GM12878 (cell line): ENCODE data around the gene KRT222. TPM values are rescaled to one million over a fixed set of nuclear protein-coding genes. Genes with fewer than 3 reads are reported as not detected.

Experiments
- ATAC-seq: fragments of 200-7000 bp; cut with Tn5 transposase; 3 replicates; pipeline ENCODE4 v1.9.1; 2020; ENCODE audit warnings: mild to moderate bottlenecking, moderate library complexity
- BruUV-seq: library from RNA; stranded (reverse); fragments of 400-500 nt; replicated peaks from 2 replicates; lab custom pipeline; 2021; lab: Mats Ljungman, UMichigan
- CTCF ChIA-PET: fragments of 300-600 bp; sonication (Branson Sonifier 250); formaldehyde crosslinking; extraction: SDS; loops from one replicate; lab custom pipeline; 2021; ENCODE audit warnings: inconsistent platforms; lab: Yijun Ruan, JAX
- POLR2A ChIA-PET: fragments of 350-600 bp; formaldehyde crosslinking; extraction: SDS; loops from one replicate; lab custom pipeline; 2021; ENCODE audit warnings: inconsistent platforms; lab: Charles Lee
- RAD21 ChIA-PET: fragments of 300-600 bp; sonication (Branson Sonifier 250); formaldehyde crosslinking; loops from one replicate; lab custom pipeline; 2023; ENCODE audit warnings: antibody characterized with exemption; ENCODE audit not compliant: unreplicated experiment; lab: Charles Lee
- SMC1A ChIA-PET: fragments of 300-600 bp; sonication (Branson Sonifier 250); formaldehyde crosslinking; loops from one replicate; lab custom pipeline; 2023; ENCODE audit not compliant: unreplicated experiment, uncharacterized antibody; lab: Charles Lee
- DNase-seq: peaks from one replicate; pipeline ENCODE4 v3.0.0-alpha.2; 2011; ENCODE audit warnings: low read depth, low spot score
- FAIRE-seq: peaks from 3 replicates; lab custom pipeline; 2011; peaks lifted over from hg19 to GRCh38; lab: Jason Lieb, UNC
- H2AFZ ChIP-seq: 2 replicates; pipeline ENCODE4 v1.6.0; 2011; ENCODE audit warnings: low read depth, low read length, control low read depth; ENCODE audit not compliant: control insufficient read depth
- H3K27ac ChIP-seq: 2 replicates; pipeline ENCODE4 v1.5.1; 2011; ENCODE audit warnings: control low read depth; ENCODE audit not compliant: control insufficient read depth, insufficient read depth
- H3K27me3 ChIP-seq, 2 experiments: replicated peaks in 1 of 2; 2 replicates each; pipeline versions ENCODE4 v1.6.0 to v1.6.1; 2011; ENCODE audit warnings: low read length in 1 of 2; ENCODE audit not compliant: control insufficient read depth in 2 of 2, insufficient read depth in 2 of 2
- H3K36me3 ChIP-seq, 2 experiments: 2 replicates each; pipeline ENCODE4 v1.5.1; 2011; ENCODE audit warnings: low read length in 1 of 2; ENCODE audit not compliant: control insufficient read depth in 2 of 2, insufficient read depth in 2 of 2
- H3K4me1 ChIP-seq: 2 replicates; pipeline ENCODE4 v1.6.1; 2011; ENCODE audit warnings: mild to moderate bottlenecking, low read length, moderate library complexity, mixed read lengths; ENCODE audit not compliant: control insufficient read depth, insufficient read depth
- H3K4me2 ChIP-seq: 2 replicates; pipeline ENCODE4 v1.6.0; 2011; ENCODE audit warnings: control low read depth; ENCODE audit not compliant: control insufficient read depth, insufficient read depth
- H3K4me3 ChIP-seq: fragments of 200-600 bp; sonication (generic); 2 replicates; pipeline ENCODE4 v1.5.1; 2016
- H3K79me2 ChIP-seq: 2 replicates; pipeline ENCODE4 v1.6.0; 2011; ENCODE audit warnings: low read length; ENCODE audit not compliant: control insufficient read depth, insufficient read depth
- H3K9ac ChIP-seq: 2 replicates; pipeline ENCODE4 v1.8.0; 2011; ENCODE audit warnings: low read length, control low read depth, mixed read lengths; ENCODE audit not compliant: control insufficient read depth, insufficient read depth
- H3K9me3 ChIP-seq: replicated peaks from 3 replicates; pipeline ENCODE4 v1.5.1; 2011; ENCODE audit warnings: mild to moderate bottlenecking, low read length; ENCODE audit not compliant: control insufficient read depth, insufficient read depth
- H4K20me1 ChIP-seq: 2 replicates; pipeline ENCODE4 v1.6.0; 2011; ENCODE audit not compliant: control insufficient read depth, insufficient read depth
- CHD2 ChIP-seq: IDR thresholded peaks from 2 replicates; pipeline ENCODE4 v1.6.1; 2011; ENCODE audit warnings: low read depth, low read length, improper control_type of control experiment, borderline replicate concordance
- ELK1 ChIP-seq: IDR thresholded peaks from 2 replicates; pipeline ENCODE4 v1.6.1; 2012; ENCODE audit warnings: low read depth, low read length, improper control_type of control experiment
- FOS ChIP-seq: IDR thresholded peaks from 3 replicates; pipeline ENCODE4 v1.6.1; 2011; ENCODE audit warnings: borderline replicate concordance; ENCODE audit not compliant: insufficient read length; ENCODE audit errors: extremely low read depth
- GATAD2B ChIP-seq: fragments of 450-650 bp; conservative IDR thresholded peaks from 2 replicates; pipeline ENCODE4 v1.6.1; 2017; ENCODE audit warnings: low read depth, mild to moderate bottlenecking, moderate library complexity
- IKZF2 ChIP-seq, 2 experiments: fragments of 450-650 bp; IDR thresholded peaks; 2 replicates each; pipeline ENCODE4 v1.6.1; 2017; ENCODE audit warnings: mild to moderate bottlenecking in 2 of 2, moderate library complexity in 2 of 2
- MEF2B ChIP-seq: fragments of 450-650 bp; IDR thresholded peaks from 2 replicates; pipeline ENCODE4 v1.6.1; 2018; ENCODE audit warnings: mild to moderate bottlenecking, moderate library complexity; ENCODE audit not compliant: partially characterized antibody, poor library complexity, severe bottlenecking
- MLLT1 ChIP-seq: fragments of 450-650 bp; IDR thresholded peaks from 2 replicates; pipeline ENCODE4 v1.6.1; 2016; ENCODE audit warnings: mild to moderate bottlenecking
- NFIC ChIP-seq: IDR thresholded peaks from 2 replicates; pipeline ENCODE4 v1.6.1; 2012; ENCODE audit warnings: low read depth, mild to moderate bottlenecking, inconsistent platforms, low read length, moderate library complexity
- NR2C2 ChIP-seq: IDR thresholded peaks from 2 replicates; pipeline ENCODE4 v1.6.1; 2011; ENCODE audit warnings: borderline replicate concordance, low read depth; ENCODE audit not compliant: control insufficient read depth, insufficient read length
- PKNOX1 ChIP-seq: fragments of 450-650 bp; IDR thresholded peaks from 2 replicates; pipeline ENCODE4 v1.6.1; 2016; ENCODE audit warnings: mild to moderate bottlenecking
- POLR2A ChIP-seq: IDR thresholded peaks from 2 replicates; pipeline ENCODE4 v1.6.1; 2011; ENCODE audit warnings: low read depth, mild to moderate bottlenecking, low read length
- RAD21 ChIP-seq: IDR thresholded peaks from 2 replicates; pipeline ENCODE4 v1.6.1; 2011; ENCODE audit warnings: mild to moderate bottlenecking, low read depth, low read length, moderate library complexity; ENCODE audit not compliant: insufficient read depth
- RUNX3 ChIP-seq: IDR thresholded peaks from 2 replicates; pipeline ENCODE4 v1.6.1; 2012; ENCODE audit warnings: low read length, inconsistent platforms
- SMAD1 ChIP-seq: fragments of 450-650 bp; IDR thresholded peaks from 2 replicates; pipeline ENCODE4 v1.6.1; 2018; ENCODE audit warnings: mild to moderate bottlenecking, low read depth; ENCODE audit not compliant: partially characterized antibody
- SPI1 ChIP-seq: IDR thresholded peaks from 2 replicates; pipeline ENCODE4 v1.6.1; 2011; ENCODE audit warnings: low read depth, mild to moderate bottlenecking, low read length, moderate library complexity, borderline replicate concordance; ENCODE audit not compliant: insufficient read depth
- TARDBP ChIP-seq: IDR thresholded peaks from 2 replicates; pipeline ENCODE4 v1.6.1; 2016; ENCODE audit warnings: borderline replicate concordance
- ZSCAN29 ChIP-seq: fragments of 450-650 bp; IDR thresholded peaks from 2 replicates; pipeline ENCODE4 v1.6.1; 2017; ENCODE audit warnings: mild to moderate bottlenecking, moderate library complexity
- WGBS: methylation state at CpG from one replicate; pipeline ENCODE4 v1.1.6; 2016; ENCODE audit warnings: low lambda C conversion rate; ENCODE audit not compliant: insufficient replicate concordance, insufficient coverage; ENCODE audit errors: missing lambda C conversion rate; 5-methylcytosine and 5-hydroxymethylcytosine counted together
- in situ Hi-C: fragments of 300-500 bp; cut with MboI; formaldehyde crosslinking; loops from 9 replicates; pipeline ENCODE4 v1.14.3; 2018; ENCODE audit warnings: mixed read lengths
- intact Hi-C: fragments of 100-400 bp; cut with micrococcal nuclease; formaldehyde crosslinking; loops from one replicate; pipeline ENCODE4 v1.14.2; 2022; ENCODE audit not compliant: unreplicated experiment
- polyA plus RNA-seq, 11 experiments: library from polyadenylated mRNA; depleted of rRNA in 4 of 11; unstranded in 6 of 11; stranded (reverse) in 5 of 11; fragments of >200 nt; fragmentation: Nextera tagmentation in 4 of 11; fragmentation: Illumina TruSeq in 1 of 11; extraction: Ambion mirVana in 4 of 11; extraction: Trizol in 1 of 11; gene quantifications; 1 replicate in 1 of 11; 2 replicates in 10 of 11; pipeline versions ENCODE4 v1.2.1 to v1.2.3, GENCODE V29; 2011 to 2016; ENCODE audit warnings: inconsistent platforms in 2 of 11, missing spikeins in 2 of 11, low read depth in 1 of 11
- total RNA-seq, 4 experiments: library from RNA; depleted of rRNA in 3 of 4; stranded (reverse); fragments of >200 nt in 3 of 4; fragmentation: Illumina TruSeq in 1 of 4; extraction: Trizol in 1 of 4; gene quantifications; 2 replicates each; pipeline versions ENCODE4 v1.2.1 to v1.2.3, GENCODE V29; 2013 to 2021
- TF ChIP-seq, protein P1 (sequence below): fragments of 450-650 bp; IDR thresholded peaks from 2 replicates; pipeline ENCODE4 v1.6.1; 2017; ENCODE audit warnings: antibody characterized with exemption, mild to moderate bottlenecking, moderate library complexity

The KRT222 gene
- total and polyA plus RNA-seq, 10 of the 15 experiments (the other 5 are each of a cell fraction or from before 2014, with no cell fraction given): 0.21 to 6.4 (median 0.54) TPM; not detected in 1

GRCh38 chr17:40622509-40622928, 42.5 kb downstream of the KRT222 start:
- no peaks in the 10 kb centered on the region for H3K9me3 ChIP-seq
- WGBS: 12% methylated on average over 3 of the region's 3 CpGs
- no peak overlapping the region for H2AFZ ChIP-seq
- no peaks in the 10 kb centered on the region for H4K20me1 ChIP-seq
- H3K4me1 ChIP-seq: peaks cover 27% of the 10 kb centered on the region
- H3K27ac ChIP-seq: no peak overlapping the region
- peak; percentile 29; the same call in 2 of the 3 replicates for ATAC-seq
- FAIRE-seq: no peak
- H3K27me3 ChIP-seq: no peaks in the 10 kb centered on the region
- no peak for DNase-seq
- no peaks in the 10 kb centered on the region for H3K79me2 ChIP-seq
- POLR2A ChIA-PET: interaction anchor here (0.5 kb wide), 1 partner anchor 58 kb away, joined by 5 read pairs; no protein-coding TSS in a partner anchor
- intact Hi-C loops (loop anchor here (5.0 to 10.0 kb wide), 2 partner anchors 105 to 702 kb away; no protein-coding TSS in a partner anchor), in situ Hi-C loops (no loop called here)
- SMC1A ChIA-PET: interaction anchor here (0.5 to 4.2 kb wide), 8 partner anchors 11 to 183 kb away, joined by 3 to 27 read pairs (median 3); no protein-coding TSS in a partner anchor
- H3K36me3 ChIP-seq: no peaks in the 10 kb centered on the region
- no peak overlapping the region for H3K4me3 ChIP-seq
- BruUV-seq: no TSS peak
- CTCF ChIA-PET: interaction anchor here (0.7 to 5.1 kb wide), 8 partner anchors 11 to 1045 kb away, joined by 3 to 36 read pairs (median 3); partner anchors contain the start of gene SMARCE1
- peak overlapping the region; percentile 39; the same call in 1 of the 2 replicates for H3K4me2 ChIP-seq
- H3K9ac ChIP-seq: no peak overlapping the region
- RAD21 ChIA-PET: interaction anchor here (1.4 to 2.1 kb wide), 3 partner anchors 20 to 196 kb away, joined by 3 to 5 read pairs (median 4); no protein-coding TSS in a partner anchor
- TF ChIP-seq NFIC (peak; percentile 67; the same call in 1 of the 2 replicates), TARDBP (no peak), RUNX3 (peak; percentile 87), FOS (no peak), MLLT1 (0 out of 2 replicates have a peak, but pooled peaks have one; percentile 17), SPI1 (no peak), ELK1 (no peak), IKZF2 (IDR thresholded peaks at IDR 0.05) (peak; percentile 39 to 44; a peak in 2 of 4 replicates), POLR2A (no peak), SMAD1 (no peak), CHD2 (no peak), GATAD2B (0 out of 2 replicates have a peak, but pooled peaks have one; percentile 15), MEF2B (no peak), ZSCAN29 (no peak), NR2C2 (no peak), RAD21 (no peak), PKNOX1 (peak; percentile 78)
- TF ChIP-seq, protein P1, sequence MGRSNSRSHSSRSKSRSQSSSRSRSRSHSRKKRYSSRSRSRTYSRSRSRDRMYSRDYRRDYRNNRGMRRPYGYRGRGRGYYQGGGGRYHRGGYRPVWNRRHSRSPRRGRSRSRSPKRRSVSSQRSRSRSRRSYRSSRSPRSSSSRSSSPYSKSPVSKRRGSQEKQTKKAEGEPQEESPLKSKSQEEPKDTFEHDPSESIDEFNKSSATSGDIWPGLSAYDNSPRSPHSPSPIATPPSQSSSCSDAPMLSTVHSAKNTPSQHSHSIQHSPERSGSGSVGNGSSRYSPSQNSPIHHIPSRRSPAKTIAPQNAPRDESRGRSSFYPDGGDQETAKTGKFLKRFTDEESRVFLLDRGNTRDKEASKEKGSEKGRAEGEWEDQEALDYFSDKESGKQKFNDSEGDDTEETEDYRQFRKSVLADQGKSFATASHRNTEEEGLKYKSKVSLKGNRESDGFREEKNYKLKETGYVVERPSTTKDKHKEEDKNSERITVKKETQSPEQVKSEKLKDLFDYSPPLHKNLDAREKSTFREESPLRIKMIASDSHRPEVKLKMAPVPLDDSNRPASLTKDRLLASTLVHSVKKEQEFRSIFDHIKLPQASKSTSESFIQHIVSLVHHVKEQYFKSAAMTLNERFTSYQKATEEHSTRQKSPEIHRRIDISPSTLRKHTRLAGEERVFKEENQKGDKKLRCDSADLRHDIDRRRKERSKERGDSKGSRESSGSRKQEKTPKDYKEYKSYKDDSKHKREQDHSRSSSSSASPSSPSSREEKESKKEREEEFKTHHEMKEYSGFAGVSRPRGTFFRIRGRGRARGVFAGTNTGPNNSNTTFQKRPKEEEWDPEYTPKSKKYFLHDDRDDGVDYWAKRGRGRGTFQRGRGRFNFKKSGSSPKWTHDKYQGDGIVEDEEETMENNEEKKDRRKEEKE: no peak
